HG03135 (cell line): ENCODE data around the gene RNF26.

ENCODE experiments used
- ATAC-seq: cut with Tn5 transposase; IDR thresholded peaks from one replicate; pipeline ENCODE4 v1.9.1; 2021; ENCODE audit warnings: mild to moderate bottlenecking, moderate library complexity; ENCODE audit not compliant: unreplicated experiment

Gene RNF26

GRCh38 chr11:119347940-119348605, 13.7 kb downstream of the RNF26 start:
- ATAC-seq, result no peak

- no peak for ATAC-seq
Measured at GRCh38 chr11:119350302-119350701, 16.0 kb downstream of the RNF26 start.

- ATAC-seq, result no peak
Measured at GRCh38 chr11:119351232-119351631, 16.9 kb downstream of the RNF26 start.

- no peak for ATAC-seq
Measured at GRCh38 chr11:119352857-119353260, 18.5 kb downstream of the RNF26 start.

GRCh38 chr11:119355091-119355843, 20.9 kb downstream of the RNF26 start:
- no peak for ATAC-seq

- peak; percentile 66 for ATAC-seq
Measured at GRCh38 chr11:119356349-119357031, 22.2 kb downstream of the RNF26 start.

GRCh38 chr11:119357074-119357473, 22.7 kb downstream of the RNF26 start:
- no peak for ATAC-seq

- no peak for ATAC-seq
Measured at GRCh38 chr11:119359365-119360214, 25.3 kb downstream of the RNF26 start.

- no peak for ATAC-seq
Measured at GRCh38 chr11:119361056-119361787, 26.9 kb downstream of the RNF26 start.

- ATAC-seq, result no peak
Measured at GRCh38 chr11:119361941-119362725, 27.8 kb downstream of the RNF26 start.

GRCh38 chr11:119362741-119363080, 28.4 kb downstream of the RNF26 start:
- no peak for ATAC-seq

- no peak for ATAC-seq
Measured at GRCh38 chr11:119363081-119363850, 28.9 kb downstream of the RNF26 start.

- ATAC-seq, result no peak
Measured at GRCh38 chr11:119363851-119364590, 29.7 kb downstream of the RNF26 start.

GRCh38 chr11:119365071-119365591, 30.8 kb downstream of the RNF26 start:
- no peak for ATAC-seq

- no peak for ATAC-seq
Measured at GRCh38 chr11:119366690-119367620, 32.6 kb downstream of the RNF26 start.

- ATAC-seq, result no peak
Measured at GRCh38 chr11:119367661-119368120, 33.4 kb downstream of the RNF26 start.
